GM12872 (cell line): ENCODE data around the gene LRRC8A.

Source experiments
- TF ChIP-seq, protein P1 (sequence below): IDR thresholded peaks from 3 replicates; pipeline ENCODE4 v1.5.1; 2011; ENCODE audit warnings: low read depth, mild to moderate bottlenecking, low read length, moderate library complexity; ENCODE audit not compliant: insufficient read depth

Gene LRRC8A

DNA sequence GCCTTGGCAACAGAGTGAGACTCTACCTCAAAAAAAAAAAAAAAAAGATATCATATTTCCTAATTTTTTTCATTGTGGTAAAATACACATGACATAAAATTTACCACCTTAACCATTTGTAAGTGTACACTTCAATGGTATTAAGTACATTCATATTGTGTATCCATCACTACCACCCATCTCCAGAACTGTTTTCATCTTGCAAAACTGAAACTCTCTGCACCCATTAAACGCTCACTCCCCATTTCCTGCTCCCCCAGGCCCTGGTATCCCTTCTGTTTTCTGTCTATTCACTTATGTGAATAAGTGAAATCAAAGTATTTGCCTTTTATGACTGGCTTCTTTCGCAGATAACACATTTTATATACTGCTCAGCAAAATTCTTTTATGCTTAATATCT lies 12.8 kb downstream of the LRRC8A start:
- TF ChIP-seq, protein P1, sequence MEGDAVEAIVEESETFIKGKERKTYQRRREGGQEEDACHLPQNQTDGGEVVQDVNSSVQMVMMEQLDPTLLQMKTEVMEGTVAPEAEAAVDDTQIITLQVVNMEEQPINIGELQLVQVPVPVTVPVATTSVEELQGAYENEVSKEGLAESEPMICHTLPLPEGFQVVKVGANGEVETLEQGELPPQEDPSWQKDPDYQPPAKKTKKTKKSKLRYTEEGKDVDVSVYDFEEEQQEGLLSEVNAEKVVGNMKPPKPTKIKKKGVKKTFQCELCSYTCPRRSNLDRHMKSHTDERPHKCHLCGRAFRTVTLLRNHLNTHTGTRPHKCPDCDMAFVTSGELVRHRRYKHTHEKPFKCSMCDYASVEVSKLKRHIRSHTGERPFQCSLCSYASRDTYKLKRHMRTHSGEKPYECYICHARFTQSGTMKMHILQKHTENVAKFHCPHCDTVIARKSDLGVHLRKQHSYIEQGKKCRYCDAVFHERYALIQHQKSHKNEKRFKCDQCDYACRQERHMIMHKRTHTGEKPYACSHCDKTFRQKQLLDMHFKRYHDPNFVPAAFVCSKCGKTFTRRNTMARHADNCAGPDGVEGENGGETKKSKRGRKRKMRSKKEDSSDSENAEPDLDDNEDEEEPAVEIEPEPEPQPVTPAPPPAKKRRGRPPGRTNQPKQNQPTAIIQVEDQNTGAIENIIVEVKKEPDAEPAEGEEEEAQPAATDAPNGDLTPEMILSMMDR, result no peak

DNA sequence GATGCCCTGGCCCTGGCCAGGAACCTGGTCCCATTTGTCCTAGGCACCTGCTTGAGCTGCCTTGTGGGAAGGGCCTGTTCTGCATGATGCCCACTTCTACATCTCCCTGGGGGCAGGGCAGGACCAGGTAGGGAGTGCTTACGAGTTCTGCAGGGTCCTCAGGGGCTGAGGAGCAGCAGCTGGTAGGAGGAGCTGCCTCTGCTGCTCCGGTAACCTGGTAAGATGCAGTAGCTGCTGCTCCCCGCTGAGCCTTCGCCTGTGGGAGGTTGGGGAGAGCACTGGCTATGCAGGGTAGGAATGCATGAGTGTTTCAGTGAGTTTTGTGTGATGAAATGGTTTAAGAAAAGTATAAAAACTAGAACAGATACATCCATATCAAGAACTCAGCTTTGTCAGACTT lies 13.6 kb downstream of the LRRC8A start:
- TF ChIP-seq, protein P1, result no peak

DNA sequence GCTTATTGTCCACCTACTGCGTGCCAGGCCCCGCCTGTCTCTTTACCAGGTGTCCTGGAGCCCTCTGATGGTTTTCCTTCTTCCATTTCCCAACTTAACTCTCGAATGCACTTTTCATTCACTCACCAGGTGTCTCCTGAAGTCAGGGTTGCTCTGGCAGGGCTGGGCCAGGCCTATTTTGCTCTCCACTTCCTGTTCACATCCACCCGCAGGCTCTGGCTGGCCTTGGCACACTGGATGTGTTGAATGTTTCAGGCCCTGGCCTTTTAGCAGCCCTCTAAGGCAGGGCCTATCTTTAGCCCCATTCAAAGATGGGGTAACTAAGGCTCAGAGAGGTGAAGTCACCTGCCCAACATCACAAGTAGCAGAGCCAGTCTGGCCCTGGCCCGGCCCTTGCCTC lies 16.4 kb downstream of the LRRC8A start:
- TF ChIP-seq, protein P1, result no peak

DNA sequence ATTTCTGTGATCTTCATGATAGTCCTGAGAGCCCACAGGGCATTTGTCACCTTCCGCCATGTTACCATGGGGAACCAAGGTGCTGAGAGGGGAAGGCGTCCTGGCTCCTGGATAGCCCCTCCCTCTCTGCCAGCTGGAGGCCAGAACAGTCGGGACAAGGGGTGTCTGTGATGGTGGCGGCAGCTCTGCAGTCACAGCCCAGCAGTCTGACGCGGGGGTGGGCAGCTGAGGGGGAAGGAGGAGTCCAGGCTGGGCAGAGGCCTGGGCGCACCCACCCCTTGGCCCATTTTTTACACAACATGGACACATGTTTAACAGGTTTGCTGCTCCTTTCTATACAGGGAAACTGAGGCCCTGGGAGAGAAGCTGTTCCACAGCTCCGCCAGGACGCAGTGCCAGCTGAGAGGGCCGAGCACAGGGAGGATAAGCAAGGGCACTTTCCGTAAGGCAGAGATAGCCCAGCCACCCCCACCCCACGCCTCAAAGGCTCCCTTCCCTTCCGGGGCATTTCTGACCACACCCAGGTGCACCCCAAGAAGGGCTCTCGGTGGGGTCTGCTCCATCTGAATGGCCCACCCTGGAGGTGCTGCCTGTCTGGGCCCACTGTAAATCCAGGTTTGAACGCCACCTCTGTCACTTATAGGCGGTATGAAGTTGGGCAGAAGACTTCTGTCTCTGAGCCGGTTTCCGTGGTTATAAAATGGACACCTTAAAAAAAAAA lies 17.1 kb downstream of the LRRC8A start:
- TF ChIP-seq, protein P1, result no peak

DNA sequence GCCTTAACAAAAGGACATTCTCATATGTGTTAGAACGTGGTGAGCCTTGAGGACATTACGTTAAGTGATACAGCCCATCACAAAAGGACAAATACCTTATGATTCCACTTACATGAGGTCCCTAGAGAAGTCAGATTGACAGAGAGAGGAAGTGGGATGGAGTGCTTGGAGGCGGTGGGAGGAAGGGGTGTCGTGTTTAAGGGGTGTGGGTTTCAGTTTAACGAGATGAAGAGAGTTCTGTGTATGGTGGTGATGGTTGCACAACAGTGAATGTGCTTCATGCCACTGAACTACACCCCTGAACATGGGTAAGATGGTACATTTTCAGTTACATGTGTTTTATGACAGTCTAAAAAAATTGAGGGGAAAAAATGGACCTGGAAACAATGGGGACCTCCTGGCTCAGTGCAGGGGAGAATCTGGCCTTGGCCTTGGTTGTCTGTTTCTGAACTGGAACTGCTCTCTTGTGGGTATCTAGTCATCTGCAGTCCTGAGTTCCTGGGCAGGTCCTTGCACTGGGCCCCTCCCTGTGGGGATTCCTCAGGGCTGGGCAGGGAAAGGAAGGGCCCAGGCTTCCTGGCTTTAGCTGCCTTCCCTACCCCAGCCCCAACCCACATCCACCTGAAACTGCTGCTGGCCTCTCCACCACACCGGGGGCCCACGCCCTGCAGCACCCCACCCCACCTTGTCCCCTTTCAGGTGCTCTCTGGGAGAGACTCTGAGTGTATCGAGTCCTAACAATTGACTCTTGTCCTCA lies 17.8 kb downstream of the LRRC8A start:
- TF ChIP-seq, protein P1, result no peak

DNA sequence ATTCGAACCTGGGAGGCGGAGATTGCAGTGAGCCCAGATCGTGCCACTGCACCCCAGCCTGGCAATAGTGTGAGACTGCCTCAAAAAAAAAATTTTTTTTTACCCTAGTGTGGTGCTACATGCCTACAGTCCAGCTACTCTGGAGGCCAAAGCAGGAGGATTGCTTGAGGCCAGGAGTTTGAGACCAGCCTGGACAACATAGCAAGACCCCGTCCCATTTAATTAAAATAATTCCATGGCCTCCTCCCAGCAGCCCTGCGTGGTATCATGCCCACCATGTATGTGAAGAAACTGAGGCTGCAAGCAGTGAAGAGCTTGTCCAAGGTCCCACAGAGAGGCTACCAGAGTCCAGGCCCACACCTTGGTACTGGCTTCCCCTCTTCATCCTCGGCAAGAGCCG lies 19.4 kb downstream of the LRRC8A start:
- TF ChIP-seq, protein P1, result no peak

DNA sequence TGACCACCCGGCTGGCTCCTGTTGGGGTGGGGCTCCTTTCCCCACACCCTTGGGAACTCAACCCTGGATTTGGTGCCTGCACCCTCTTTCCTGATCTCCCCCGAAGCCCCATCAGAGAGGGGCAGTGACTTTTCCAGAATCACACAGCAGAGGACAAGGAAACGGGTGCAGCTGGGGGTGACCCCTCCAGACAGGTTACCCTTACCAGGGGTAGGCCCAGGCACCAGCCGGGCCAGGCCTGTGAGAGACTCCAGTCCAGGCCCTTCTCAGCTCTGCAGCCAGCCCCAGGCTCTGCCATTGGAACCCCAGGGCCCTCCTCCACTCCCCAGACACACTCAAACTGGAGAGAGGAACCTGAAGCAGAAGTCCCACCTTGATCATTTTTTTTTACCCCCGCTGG lies 19.9 kb downstream of the LRRC8A start:
- TF ChIP-seq, protein P1, result no peak
